Airway epithelial cell (primary cell): ENCODE data around the gene ZBTB34. TPM values are rescaled to one million over a fixed set of nuclear protein-coding genes. Genes with fewer than 3 reads are reported as not detected.

Experiments used
- total RNA-seq: library from RNA; depleted of rRNA; stranded (reverse); fragments of >200 nt; gene quantifications from 2 replicates; pipeline ENCODE4 v1.2.3, GENCODE V29; 2015

Gene ZBTB34
- 3.0 and 3.7 TPM in 2 replicates for total RNA-seq

GRCh38 chr9:126860077-126860756 is at the start of gene ZBTB34:
TSS of gene ZBTB34 (plus strand) at chr9:126860639. CDS start at chr9:126879400, 18,761 bp downstream.

GRCh38 chr9:126914458-126915280 is 54.2 kb downstream of the ZBTB34 start, which contains the start of gene RALGPS1:
TSS of gene RALGPS1 (plus strand) at chr9:126914782. CDS start at chr9:126962290, 47,508 bp downstream.

Other genes with a start within 250 kb of the ZBTB34 start
- not detected in 2 replicates for gene LMX1B, start 246.7 kb upstream of the ZBTB34 start, total RNA-seq
- 7.2 and 7.3 TPM in 2 replicates for gene ZBTB43, start 55.6 kb upstream of the ZBTB34 start, total RNA-seq
- 5.5 and 19.2 TPM in 2 replicates for gene RALGPS1, start 54.1 kb downstream of the ZBTB34 start, total RNA-seq